MG63 (cell line): ENCODE data around the gene BAMBI. TPM values are rescaled to one million over a fixed set of nuclear protein-coding genes. Genes with fewer than 3 reads are reported as not detected.

ENCODE experiments used
- DNase-seq: peaks from one replicate; pipeline ENCODE4 v3.0.0-alpha.2; 2020
- H3K27me3 ChIP-seq: fragments of 250-450 bp; sonication (Bioruptor Pico); 2 replicates; pipeline ENCODE4 v1.5.1; 2020; ENCODE audit warnings: mild to moderate bottlenecking, moderate library complexity
- H3K36me3 ChIP-seq: fragments of 250-450 bp; sonication (Bioruptor Pico); 2 replicates; pipeline ENCODE4 v1.5.1; 2020; ENCODE audit warnings: mild to moderate bottlenecking, moderate library complexity
- H3K4me3 ChIP-seq: fragments of 250-450 bp; sonication (Bioruptor Pico); 2 replicates; pipeline ENCODE4 v1.5.1; 2020; ENCODE audit warnings: mild to moderate bottlenecking, moderate library complexity
- H3K9me3 ChIP-seq: fragments of 250-450 bp; sonication (Bioruptor Pico); 2 replicates; pipeline ENCODE4 v1.5.1; 2020; ENCODE audit warnings: mild to moderate bottlenecking, moderate library complexity
- total RNA-seq: library from RNA; depleted of rRNA; stranded (reverse); fragments of >200 nt; shearing (Covaris generic); gene quantifications from 2 replicates; pipeline ENCODE4 v1.2.3, GENCODE V29; 2014; ENCODE audit warnings: low replicate concordance

BAMBI gene
- total RNA-seq, 1 experiment from 2014 or later: 60.4 TPM

- no peak for DNase-seq
- Histone ChIP-seq H3K9me3 (no peaks in the 10 kb centered on the region), H3K36me3 (peaks cover 25% of the 10 kb centered on the region), H3K27me3 (no peaks in the 10 kb centered on the region), H3K4me3 (no peak overlapping the region)
Measured at GRCh38 chr10:28684986-28685580, 7.8 kb downstream of the BAMBI start.

- Histone ChIP-seq H3K9me3 (no peaks in the 10 kb centered on the region), H3K4me3 (no peak overlapping the region), H3K36me3 (peaks cover 25% of the 10 kb centered on the region), H3K27me3 (no peaks in the 10 kb centered on the region)
- DNase-seq: no peak
Measured at GRCh38 chr10:28685717-28686116, 8.4 kb downstream of the BAMBI start.

GRCh38 chr10:28686835-28687682, 9.7 kb downstream of the BAMBI start:
- DNase-seq: no peak
- Histone ChIP-seq H3K9me3 (no peaks in the 10 kb centered on the region), H3K4me3 (no peak overlapping the region), H3K27me3 (no peaks in the 10 kb centered on the region), H3K36me3 (peaks cover 17% of the 10 kb centered on the region)

DNA sequence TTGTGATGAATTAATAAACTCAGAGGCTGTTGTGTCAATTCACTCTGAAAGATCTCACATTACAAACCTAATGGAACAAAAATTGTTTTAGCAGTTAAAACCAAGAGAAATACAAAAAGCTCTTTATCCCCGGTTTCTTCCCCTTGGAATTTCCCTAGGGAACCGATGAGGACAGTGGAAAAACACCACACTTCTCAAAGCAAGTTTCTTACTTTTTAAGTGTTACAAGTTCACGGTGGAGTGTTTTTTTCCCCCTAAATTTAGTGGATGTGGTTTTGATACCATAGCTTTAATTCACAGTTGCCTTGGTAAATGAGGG, 10.3 kb downstream of the BAMBI start:
- H3K9me3 ChIP-seq: no peaks in the 10 kb centered on the region
- no peak for DNase-seq
- no peaks in the 10 kb centered on the region for H3K27me3 ChIP-seq
- no peak overlapping the region for H3K4me3 ChIP-seq
- peaks cover 11% of the 10 kb centered on the region for H3K36me3 ChIP-seq

- no peaks in the 10 kb centered on the region for H3K9me3 ChIP-seq
- H3K27me3 ChIP-seq: no peaks in the 10 kb centered on the region
- DNase-seq: no peak
- no peak overlapping the region for H3K4me3 ChIP-seq
- H3K36me3 ChIP-seq: no peaks in the 10 kb centered on the region
Measured at GRCh38 chr10:28690545-28690944, 13.2 kb downstream of the BAMBI start.

GRCh38 chr10:28691187-28691694, 13.9 kb downstream of the BAMBI start:
- DNase-seq: no peak
- no peaks in the 10 kb centered on the region for H3K9me3 ChIP-seq
- no peak overlapping the region for H3K4me3 ChIP-seq
- H3K27me3 ChIP-seq: no peaks in the 10 kb centered on the region
- H3K36me3 ChIP-seq: no peaks in the 10 kb centered on the region

DNA sequence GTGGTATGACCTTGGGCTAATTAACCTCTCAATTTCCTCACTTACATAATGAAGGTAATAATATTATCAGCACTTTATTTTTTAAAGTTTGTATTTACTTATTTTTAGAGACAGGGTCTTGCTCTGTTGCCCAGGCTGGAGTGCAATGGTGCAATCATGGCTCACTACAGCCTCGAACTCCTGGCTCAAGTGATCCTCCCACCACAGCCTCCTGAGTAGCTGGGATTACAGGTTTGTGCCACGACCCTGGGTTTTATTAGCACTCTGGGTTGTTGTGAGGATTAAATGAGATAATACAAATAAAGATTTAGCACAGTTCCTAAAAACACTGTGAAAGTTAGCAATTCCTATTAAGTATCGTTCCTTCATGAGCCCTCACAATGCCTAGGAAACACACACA, 14.7 kb downstream of the BAMBI start:
- DNase-seq: no peak
- H3K36me3 ChIP-seq: no peaks in the 10 kb centered on the region
- no peaks in the 10 kb centered on the region for H3K9me3 ChIP-seq
- H3K27me3 ChIP-seq: no peaks in the 10 kb centered on the region
- no peak overlapping the region for H3K4me3 ChIP-seq

DNA sequence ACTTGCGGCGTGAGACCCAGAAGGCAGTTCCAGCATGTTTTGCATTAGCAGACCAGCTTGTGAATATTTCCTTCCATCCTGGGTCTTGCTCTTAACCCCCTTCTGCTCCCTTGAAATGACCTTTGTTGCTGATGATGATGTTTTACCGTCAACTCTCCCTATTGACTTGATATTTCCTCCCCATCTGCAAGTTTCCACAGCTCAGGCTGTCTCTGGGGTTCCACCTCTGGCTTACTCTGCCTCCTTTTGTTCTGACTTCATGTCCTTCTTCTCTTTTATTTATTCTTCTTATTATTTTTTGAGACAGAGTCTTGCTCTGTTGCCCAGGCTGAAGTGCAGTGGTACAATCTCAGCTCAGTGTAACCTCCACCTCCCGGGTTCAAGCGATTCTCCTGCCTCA, 17.2 kb downstream of the BAMBI start:
- no peak overlapping the region for H3K4me3 ChIP-seq
- H3K9me3 ChIP-seq: no peaks in the 10 kb centered on the region
- no peaks in the 10 kb centered on the region for H3K36me3 ChIP-seq
- DNase-seq: no peak
- no peaks in the 10 kb centered on the region for H3K27me3 ChIP-seq

DNA sequence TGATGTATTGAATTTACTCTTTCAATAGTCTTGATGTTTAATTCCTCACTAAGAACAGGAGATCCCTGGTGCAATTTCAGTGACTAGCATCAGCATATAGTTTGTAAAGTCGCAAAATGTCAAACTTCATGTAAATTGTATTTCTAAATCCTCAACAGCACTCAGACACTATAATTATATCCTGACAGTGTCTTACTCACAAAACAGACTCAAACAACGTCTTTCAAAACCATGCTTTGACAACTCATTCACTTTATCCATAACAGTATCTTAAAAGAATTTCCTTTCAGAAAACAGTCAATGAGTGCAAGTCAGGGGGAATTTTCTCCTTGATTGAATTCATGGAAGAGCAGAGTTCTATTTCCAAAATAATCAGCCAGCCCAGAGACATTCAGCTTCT, 20.8 kb downstream of the BAMBI start:
- Histone ChIP-seq H3K36me3 (no peaks in the 10 kb centered on the region), H3K9me3 (no peaks in the 10 kb centered on the region), H3K27me3 (no peaks in the 10 kb centered on the region), H3K4me3 (no peak overlapping the region)
- DNase-seq: no peak

DNA sequence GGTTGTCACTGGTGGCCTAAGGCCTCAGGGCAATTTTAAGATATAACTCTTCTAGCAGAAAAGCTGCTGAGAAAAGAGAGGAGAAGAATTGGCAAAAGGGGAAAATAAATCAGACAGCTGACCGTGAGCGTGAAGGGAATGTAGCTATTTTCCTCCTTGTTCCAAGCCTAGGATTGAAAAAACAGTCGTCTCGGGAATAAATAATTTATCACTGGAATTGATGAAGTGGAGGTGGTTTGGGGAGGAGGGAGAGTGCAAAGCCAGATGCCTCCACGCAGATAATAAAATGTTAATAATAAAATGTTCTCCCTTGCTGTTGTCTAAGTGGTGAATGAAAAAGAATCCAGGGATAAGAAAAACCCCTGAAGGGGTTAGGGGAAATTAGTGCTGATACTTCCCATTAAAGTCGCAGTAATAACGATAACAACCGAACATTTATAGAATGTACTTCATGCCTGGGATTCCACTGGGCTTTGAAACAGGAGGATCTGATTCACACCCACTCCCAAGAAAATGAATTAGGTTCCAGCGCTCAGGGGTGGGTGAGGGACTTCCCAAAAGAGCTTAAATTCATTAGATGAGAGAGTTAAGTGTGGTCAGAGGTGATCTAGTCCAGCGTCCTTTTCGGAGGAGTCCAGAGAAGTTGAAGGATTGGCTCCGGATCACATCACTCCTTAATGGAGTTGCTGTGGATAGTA, 27.3 kb downstream of the BAMBI start:
- no peaks in the 10 kb centered on the region for H3K9me3 ChIP-seq
- no peak for DNase-seq
- no peak overlapping the region for H3K4me3 ChIP-seq
- H3K36me3 ChIP-seq: no peaks in the 10 kb centered on the region
- H3K27me3 ChIP-seq: no peaks in the 10 kb centered on the region

DNA sequence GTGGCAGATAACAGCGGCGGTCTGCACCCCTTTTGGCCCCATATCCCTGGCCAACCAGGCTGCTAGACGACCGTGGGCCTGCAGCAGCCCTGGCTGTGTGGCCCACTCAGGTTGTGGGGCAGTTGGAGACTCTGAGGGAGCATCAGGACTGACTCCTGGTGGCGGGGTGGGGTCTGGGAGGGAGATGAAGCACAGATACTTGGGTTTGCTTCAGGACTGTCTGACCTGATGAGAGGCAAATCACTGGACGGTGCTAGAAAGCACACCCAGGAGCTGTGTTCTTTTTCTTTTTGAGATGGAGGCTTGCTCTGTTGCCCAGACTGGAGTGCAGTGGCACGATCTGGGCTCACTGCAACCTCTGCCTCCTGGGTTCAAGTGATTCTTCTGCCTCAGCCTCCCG, 28.2 kb downstream of the BAMBI start:
- H3K9me3 ChIP-seq: no peaks in the 10 kb centered on the region
- no peak overlapping the region for H3K4me3 ChIP-seq
- no peaks in the 10 kb centered on the region for H3K27me3 ChIP-seq
- no peak for DNase-seq
- no peaks in the 10 kb centered on the region for H3K36me3 ChIP-seq

DNA sequence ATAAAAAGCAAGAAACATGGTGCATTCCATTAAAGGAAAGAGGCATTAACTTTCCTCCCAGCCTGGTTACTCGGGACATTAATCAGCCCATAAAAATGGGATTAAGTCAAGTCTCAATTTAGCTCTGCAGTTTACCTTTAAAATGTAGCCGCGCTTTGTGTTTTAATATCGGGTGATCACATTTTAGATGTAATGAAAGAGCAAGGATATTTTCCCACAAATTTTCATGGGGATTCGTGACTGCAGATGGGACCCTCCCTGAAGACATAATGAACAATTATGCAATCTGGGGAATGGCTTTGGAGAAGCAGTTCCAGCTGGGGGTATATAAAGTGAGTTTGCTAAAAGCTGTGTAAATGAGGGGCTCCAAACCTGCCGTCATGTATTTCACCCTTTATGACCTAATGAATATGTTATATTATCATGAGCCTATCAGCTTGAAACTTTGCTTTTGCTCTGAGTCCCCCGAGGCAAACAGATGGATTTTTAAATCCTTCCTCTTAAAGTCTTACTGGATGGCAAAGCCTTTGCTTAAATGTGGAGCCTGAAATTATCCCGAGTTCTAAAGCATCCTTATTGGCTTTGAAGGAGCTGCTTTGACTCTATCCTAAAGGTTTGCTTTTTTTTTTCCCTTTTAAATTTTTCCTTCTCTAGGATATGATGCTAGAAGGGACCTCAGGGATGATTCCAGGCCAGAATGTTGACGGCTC, 31.8 kb downstream of the BAMBI start:
- H3K9me3 ChIP-seq: no peaks in the 10 kb centered on the region
- H3K36me3 ChIP-seq: no peaks in the 10 kb centered on the region

DNA sequence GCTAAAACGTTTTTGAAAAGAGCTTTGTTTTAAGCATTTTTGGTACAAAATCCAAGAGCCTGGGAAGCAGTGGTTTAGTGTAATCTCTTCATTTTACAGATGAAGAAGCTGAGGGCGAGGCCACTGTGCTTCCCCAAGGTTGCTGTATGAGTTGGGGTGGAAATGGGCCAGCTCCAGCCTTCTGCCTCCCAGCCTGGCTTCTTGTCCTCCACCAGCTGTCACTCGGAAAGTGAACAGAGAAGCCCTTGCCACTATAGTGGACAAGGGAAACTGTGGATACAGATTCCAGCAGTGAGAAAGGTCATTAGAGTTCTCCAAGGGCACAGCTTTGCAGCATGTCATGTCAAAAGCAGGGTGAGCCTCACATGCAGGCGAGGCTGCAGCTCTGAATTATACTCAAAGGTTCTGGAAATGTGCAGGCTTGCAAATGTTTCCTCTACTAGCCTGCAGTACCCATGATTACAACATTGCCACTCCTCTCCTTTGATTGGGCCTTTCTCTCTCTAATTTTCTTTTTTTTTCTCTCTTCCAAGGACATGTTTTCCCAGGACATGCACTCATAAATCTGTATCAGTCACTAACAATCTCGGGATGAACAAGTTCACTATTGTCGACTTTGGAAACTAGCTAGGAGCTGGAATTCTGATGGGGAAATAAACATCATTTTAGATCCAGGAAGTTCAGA, 33.0 kb downstream of the BAMBI start:
- no peak for DNase-seq
- H3K4me3 ChIP-seq: no peak overlapping the region
- H3K27me3 ChIP-seq: no peaks in the 10 kb centered on the region
- H3K9me3 ChIP-seq: no peaks in the 10 kb centered on the region
- H3K36me3 ChIP-seq: no peaks in the 10 kb centered on the region

More for the DNA sequence above, 31.8 kb downstream of the BAMBI start:
- H3K4me3 ChIP-seq: no peak overlapping the region
- no peak for DNase-seq
- H3K27me3 ChIP-seq: no peaks in the 10 kb centered on the region

- no peaks in the 10 kb centered on the region for H3K36me3 ChIP-seq
- no peaks in the 10 kb centered on the region for H3K27me3 ChIP-seq
- H3K9me3 ChIP-seq: no peaks in the 10 kb centered on the region
- no peak overlapping the region for H3K4me3 ChIP-seq
- DNase-seq: no peak
Measured at GRCh38 chr10:28711041-28711440, 33.7 kb downstream of the BAMBI start.

GRCh38 chr10:28711776-28712175, 34.5 kb downstream of the BAMBI start:
- Histone ChIP-seq H3K4me3 (no peak overlapping the region), H3K9me3 (no peaks in the 10 kb centered on the region), H3K27me3 (no peaks in the 10 kb centered on the region), H3K36me3 (no peaks in the 10 kb centered on the region)
- no peak for DNase-seq

- Histone ChIP-seq H3K27me3 (no peaks in the 10 kb centered on the region), H3K36me3 (no peaks in the 10 kb centered on the region), H3K4me3 (no peak overlapping the region), H3K9me3 (no peaks in the 10 kb centered on the region)
- DNase-seq: no peak
Measured at GRCh38 chr10:28713626-28714352, 36.5 kb downstream of the BAMBI start.
